GM06990 (cell line): Measurements from ENCODE around the gene TAF9B.

Experiments
- DNase-seq: peaks from one replicate; pipeline ENCODE4 v3.0.0-alpha.2; 2011; ENCODE audit not compliant: insufficient read length; ENCODE audit errors: extremely low read depth
- H3K27me3 ChIP-seq: replicated peaks from 2 replicates; pipeline ENCODE4 v1.6.0; 2011; ENCODE audit warnings: low read length; ENCODE audit not compliant: control insufficient read depth, insufficient read depth
- H3K36me3 ChIP-seq: 2 replicates; pipeline ENCODE4 v1.5.1; 2011; ENCODE audit warnings: low read length; ENCODE audit not compliant: control insufficient read depth, insufficient read depth
- H3K4me3 ChIP-seq: replicated peaks from 2 replicates; pipeline ENCODE4 v1.5.1; 2011; ENCODE audit warnings: low read depth, mild to moderate bottlenecking, control low read depth, low read length
- TF ChIP-seq, protein P1 (sequence below): IDR thresholded peaks from 2 replicates; pipeline ENCODE4 v1.5.1; 2011; ENCODE audit warnings: low read length, control low read depth, mild to moderate bottlenecking, inconsistent platforms; ENCODE audit not compliant: insufficient read depth, poor library complexity, severe bottlenecking

Gene TAF9B

DNA sequence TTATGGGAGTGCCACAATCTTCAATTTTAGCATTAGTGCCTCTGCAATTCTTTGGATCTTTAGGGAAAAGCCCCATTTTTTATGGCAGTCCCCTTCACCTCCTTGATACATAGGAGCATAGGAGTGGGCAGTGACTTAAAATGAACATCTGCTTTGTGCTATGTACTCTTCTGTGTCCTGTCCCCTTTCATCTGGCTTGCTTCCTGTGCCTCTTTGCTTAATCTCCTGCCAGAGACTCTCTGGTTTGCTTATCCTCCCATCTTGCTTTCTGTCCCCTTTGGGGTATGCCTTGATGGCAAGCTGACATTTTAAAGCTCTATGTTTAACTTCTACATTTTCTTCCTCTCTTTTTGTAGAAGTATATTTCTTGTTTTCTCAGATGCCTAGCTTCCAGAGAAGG, 23.1 kb downstream of the TAF9B start:
- TF ChIP-seq, protein P1, sequence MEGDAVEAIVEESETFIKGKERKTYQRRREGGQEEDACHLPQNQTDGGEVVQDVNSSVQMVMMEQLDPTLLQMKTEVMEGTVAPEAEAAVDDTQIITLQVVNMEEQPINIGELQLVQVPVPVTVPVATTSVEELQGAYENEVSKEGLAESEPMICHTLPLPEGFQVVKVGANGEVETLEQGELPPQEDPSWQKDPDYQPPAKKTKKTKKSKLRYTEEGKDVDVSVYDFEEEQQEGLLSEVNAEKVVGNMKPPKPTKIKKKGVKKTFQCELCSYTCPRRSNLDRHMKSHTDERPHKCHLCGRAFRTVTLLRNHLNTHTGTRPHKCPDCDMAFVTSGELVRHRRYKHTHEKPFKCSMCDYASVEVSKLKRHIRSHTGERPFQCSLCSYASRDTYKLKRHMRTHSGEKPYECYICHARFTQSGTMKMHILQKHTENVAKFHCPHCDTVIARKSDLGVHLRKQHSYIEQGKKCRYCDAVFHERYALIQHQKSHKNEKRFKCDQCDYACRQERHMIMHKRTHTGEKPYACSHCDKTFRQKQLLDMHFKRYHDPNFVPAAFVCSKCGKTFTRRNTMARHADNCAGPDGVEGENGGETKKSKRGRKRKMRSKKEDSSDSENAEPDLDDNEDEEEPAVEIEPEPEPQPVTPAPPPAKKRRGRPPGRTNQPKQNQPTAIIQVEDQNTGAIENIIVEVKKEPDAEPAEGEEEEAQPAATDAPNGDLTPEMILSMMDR, result no peak
- no peak for DNase-seq
- peaks cover 10% of the 10 kb centered on the region for H3K36me3 ChIP-seq
- H3K4me3 ChIP-seq, result no peak overlapping the region
- H3K27me3 ChIP-seq, result no peaks in the 10 kb centered on the region

- TF ChIP-seq, protein P1, result no peak
- H3K27me3 ChIP-seq, result no peaks in the 10 kb centered on the region
- peaks cover 4% of the 10 kb centered on the region for H3K36me3 ChIP-seq
- H3K4me3 ChIP-seq, result no peak overlapping the region
- no peak for DNase-seq
These were observed 28.1 kb downstream of the TAF9B start for GRCh38 chrX:78111140-78111931.

- no peak overlapping the region for H3K4me3 ChIP-seq
- TF ChIP-seq, protein P1, result no peak
- DNase-seq, result no peak
- H3K36me3 ChIP-seq, result peaks cover 4% of the 10 kb centered on the region; the same call in 1 of the 2 replicates
- H3K27me3 ChIP-seq, result no peaks in the 10 kb centered on the region
These were observed 30.0 kb downstream of the TAF9B start for GRCh38 chrX:78109458-78109857.

DNA sequence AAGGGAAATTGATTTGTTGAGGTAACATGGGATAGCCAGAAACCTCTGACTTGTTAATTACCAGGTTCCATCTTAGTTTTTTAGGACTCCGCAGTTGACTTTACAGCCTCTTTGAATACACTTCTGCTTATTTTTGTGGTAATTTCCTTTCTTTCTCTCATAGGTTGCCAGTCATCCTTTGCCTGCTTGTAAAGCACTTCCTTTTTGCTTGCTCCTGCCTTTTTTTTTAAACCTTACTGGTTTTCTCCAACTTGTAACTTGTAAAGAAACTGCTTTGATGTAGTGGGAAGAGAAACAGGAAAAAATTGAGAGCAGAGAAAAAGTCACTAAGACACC, 32.8 kb downstream of the TAF9B start:
- no peak for DNase-seq
- Histone ChIP-seq H3K4me3 (peak overlapping the region; percentile 85), H3K36me3 (no peaks in the 10 kb centered on the region; the same call in 1 of the 2 replicates), H3K27me3 (no peaks in the 10 kb centered on the region)
- TF ChIP-seq, protein P1, result no peak

DNA sequence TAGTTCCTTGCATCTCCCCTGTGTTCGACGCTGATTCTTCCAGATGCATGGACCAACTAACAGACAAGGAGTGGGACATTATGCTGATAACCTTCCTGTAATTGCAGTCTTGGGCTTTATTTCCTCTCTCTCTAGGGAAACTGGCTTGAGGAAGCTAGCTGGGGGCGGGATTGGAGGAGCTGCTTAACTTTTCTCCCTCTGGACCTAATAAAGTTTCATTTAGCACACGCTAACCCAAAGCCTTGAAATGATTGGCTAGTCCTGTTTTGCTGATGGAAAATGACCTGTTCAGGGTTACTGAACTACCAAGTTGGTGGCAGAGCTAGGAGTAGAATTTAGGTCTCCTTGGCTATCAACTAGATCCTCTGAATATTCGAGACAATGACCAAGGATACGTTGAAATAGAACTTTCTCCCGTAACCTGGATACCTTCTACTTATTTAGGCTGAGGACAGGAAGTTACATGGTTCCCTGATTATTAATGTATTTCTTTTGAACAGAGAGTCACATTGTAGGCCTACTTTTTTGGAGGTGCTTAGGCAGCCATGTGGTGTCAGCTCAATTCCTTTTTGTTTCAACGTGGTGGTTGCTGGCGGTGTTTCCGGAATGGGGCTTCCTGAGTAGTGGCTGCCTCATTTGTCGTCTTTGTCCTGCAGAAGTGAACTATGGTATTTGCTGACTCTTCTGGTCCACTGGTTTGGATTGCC, 33.4 kb downstream of the TAF9B start:
- TF ChIP-seq, protein P1, result no peak
- peak overlapping the region; percentile 85 for H3K4me3 ChIP-seq
- H3K36me3 ChIP-seq, result no peaks in the 10 kb centered on the region; the same call in 1 of the 2 replicates

More for the DNA sequence above, 33.4 kb downstream of the TAF9B start:
- H3K27me3 ChIP-seq, result no peaks in the 10 kb centered on the region
- no peak for DNase-seq
